ENCODE results near the gene GJA10.

Gene GJA10

DNA sequence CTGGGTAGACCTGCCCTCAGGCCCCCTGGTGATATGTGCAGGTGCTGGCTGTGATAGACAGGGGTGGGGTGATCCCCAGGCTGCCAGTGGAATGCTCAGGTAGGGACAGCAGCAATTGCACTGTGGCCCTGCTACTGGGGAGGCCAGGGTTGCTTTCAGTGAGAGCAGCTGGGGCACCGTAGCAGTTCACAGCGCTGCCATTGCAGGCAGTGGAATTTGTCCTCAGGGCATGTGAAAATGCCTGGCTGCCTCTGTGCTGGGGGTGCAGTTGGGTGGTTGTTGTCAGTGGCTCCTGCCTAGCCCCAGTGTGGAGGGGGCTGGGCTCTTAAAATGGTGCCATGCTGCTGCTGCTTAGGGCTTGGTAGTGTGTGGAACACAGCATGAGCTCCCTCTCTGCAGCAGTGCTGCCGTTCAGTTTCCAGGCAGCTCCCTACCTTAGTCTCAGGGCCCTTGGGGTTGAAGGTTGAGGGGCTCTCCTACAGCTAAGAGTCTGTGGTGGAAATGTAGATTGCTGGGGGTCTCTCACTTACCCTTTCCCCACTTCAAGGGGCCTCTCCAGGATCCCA, 23.6 kb downstream of the GJA10 start:
- no peak for DNase-seq

- no peak for DNase-seq
Measured at GRCh38 chr6:89921197-89921596, 26.9 kb downstream of the GJA10 start.

GRCh38 chr6:89921691-89922090, 27.4 kb downstream of the GJA10 start:
- DNase-seq = no peak

- no peak for DNase-seq
Measured at GRCh38 chr6:89924231-89924630, 30.0 kb downstream of the GJA10 start.

DNA sequence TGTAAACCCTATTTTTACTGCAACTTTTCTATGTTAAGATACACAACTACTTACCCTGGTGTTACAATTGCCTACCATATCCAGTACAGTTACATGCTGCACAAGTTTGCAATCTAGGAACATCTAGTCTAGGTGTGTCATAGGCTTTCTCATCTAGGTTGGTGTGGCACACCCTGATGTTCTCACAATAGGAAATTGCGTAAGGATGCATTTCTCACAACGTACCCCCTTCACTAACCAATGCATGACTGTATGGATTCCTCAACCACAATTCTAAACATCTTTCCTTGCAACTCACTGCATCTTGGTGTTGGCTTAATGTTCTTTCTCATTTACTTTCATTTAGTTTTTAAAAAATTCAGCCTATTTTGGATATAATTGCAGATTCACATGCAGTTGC, 31.6 kb downstream of the GJA10 start:
- peak; percentile 35 for DNase-seq

- DNase-seq = no peak
Measured at GRCh38 chr6:89927264-89927663, 33.0 kb downstream of the GJA10 start.

DNA sequence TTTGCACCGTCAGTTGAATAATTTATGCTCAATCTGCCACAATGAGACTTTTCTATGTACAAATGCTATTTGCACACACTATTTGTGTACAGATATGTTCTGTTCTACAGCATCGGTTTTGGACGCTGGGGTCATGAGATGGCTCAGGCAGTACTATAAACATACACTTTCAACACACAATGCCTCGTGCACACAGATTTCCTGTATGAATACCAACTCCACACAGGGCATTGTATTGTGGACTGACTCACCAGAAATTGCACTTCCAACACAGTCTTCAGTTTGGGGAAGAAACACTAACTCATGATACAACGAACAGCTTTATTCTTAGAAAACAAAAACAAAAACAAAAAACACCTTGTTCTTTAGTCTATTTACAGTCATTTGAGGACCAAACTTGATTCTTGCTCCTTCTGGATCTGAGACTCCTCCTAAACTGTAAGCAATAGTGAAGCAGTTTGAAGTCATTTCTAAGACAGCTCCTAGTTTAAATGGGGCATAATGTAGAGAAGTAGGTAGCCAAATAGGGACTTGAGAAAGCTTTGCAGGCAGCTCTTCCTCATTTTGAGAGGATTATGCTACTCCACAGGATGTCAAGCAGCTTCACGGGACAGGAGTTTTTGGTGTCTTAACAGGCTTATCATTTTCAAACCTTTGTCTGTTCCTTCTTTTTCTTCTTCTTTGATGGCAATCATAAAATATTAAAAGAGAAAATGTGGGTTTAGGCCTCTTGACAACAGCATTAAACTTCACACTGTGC, 33.7 kb downstream of the GJA10 start:
- DNase-seq = no peak

- no peak for DNase-seq
Measured at GRCh38 chr6:89928604-89929003, 34.3 kb downstream of the GJA10 start.

DNA sequence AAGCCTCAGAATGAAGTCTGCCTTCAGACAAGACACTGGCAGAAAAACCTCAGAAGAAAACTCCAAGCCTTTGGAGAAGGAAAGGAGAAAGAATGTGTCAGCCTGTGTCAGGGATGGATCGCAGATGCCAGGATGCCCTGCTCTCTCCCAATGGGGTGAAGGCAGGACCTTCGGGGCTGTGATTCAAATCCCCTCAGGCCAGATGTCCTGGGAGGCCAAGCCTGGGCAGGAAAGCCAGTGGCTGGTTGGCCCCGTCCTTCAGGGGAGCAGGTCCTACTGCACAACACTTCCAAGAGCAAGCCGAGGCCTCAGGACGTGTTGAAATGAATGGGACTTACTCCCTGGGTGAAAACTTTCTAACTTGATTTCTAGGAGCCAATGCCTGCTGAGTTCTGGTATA, 36.5 kb downstream of the GJA10 start:
- no peak for DNase-seq

DNA sequence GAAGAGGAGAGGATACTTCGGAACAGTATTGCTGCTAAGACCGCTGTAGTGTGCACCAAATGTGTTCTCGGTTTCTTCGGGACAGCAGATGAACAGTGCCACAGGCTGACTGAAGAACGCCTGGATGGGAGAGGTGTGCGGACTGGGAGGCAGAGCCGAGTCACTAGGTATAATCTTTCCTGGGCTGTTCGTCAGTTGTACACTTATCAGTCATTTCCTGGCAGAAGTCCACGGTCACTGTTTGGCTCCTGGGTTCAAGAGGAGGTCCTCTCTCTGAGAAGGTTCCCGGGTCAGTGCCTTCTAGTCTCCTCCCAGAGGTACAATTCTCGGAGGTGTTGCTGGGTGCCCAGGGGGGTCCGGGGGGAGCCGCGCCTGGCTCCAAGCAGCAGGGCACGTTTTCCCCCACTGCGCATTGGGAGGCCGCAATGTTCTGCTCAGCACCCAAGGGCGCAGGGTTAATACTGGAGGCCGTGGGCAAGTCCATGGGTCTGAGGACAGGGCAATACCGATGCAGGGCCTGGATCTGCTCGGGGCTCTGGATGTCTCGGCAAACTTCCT, 38.1 kb downstream of the GJA10 start:
- DNase-seq = no peak

- no peak for DNase-seq
Measured at GRCh38 chr6:89934685-89935366, 40.6 kb downstream of the GJA10 start.

DNA sequence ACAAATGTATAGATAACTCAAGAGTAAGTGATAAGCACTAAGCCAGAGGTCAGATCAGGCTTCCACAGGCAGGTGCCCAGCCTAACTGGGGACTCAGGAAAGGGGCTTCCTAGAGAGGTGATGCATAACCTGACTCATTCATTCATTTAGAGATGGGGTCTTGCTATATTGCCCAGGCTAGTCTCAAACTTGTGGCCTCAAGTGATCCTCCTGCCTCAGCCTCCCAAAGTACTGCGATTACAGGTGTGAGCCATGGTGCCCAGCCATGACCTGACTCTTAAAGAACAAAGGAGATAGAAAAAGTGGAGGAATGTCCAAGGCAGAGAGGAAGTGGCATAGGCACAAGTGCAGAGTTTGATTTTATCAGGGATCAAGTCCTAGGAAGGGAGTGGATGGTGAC, 41.9 kb downstream of the GJA10 start:
- DNase-seq = no peak

DNA sequence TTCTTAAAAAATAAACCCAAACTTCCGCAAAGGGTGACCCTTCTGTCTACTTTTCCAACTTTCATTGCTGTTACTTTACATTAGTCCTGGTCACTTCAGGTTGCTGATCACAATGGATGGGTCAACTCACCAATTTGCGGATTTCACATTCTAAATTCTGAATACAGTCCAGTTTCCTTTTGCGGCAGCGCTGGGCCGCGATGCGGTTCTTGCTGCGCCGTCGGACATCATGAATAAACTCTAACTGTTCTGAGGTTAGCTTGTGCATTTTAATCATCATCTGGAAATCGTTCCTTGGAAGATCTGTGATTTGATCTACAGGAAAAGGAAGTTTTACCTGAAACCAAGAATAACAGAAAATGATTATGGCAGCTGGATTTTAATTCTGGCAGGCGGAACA, 43.7 kb downstream of the GJA10 start:
- no peak for DNase-seq

DNA sequence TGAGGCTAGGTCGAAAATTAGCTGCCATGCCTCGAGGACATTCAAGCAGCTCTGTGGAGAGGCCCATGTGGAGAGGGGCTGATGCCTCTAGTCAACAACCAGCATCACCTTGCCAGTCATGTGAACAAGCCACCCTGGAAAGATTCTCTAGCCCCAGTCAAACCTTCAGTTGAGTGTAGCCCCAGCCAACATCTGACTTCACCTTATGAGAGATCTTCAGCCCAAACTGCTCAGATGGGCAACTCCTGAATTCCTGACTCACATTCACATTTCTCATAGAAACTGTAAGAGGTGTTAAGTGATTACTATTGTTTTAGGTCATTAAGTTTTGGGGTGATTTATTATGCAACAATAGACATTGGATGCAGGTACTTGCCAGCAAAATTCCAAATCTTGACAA, 44.9 kb downstream of the GJA10 start:
- no peak for DNase-seq

- peak; percentile 81 for DNase-seq
Measured at GRCh38 chr6:89940225-89941027, 46.2 kb downstream of the GJA10 start.

- DNase-seq = no peak
Measured at GRCh38 chr6:89941031-89941762, 46.9 kb downstream of the GJA10 start.

- DNase-seq = no peak
Measured at GRCh38 chr6:89941763-89942497, 47.7 kb downstream of the GJA10 start.

GRCh38 chr6:89942601-89943000, 48.3 kb downstream of the GJA10 start:
- no peak for DNase-seq

DNA sequence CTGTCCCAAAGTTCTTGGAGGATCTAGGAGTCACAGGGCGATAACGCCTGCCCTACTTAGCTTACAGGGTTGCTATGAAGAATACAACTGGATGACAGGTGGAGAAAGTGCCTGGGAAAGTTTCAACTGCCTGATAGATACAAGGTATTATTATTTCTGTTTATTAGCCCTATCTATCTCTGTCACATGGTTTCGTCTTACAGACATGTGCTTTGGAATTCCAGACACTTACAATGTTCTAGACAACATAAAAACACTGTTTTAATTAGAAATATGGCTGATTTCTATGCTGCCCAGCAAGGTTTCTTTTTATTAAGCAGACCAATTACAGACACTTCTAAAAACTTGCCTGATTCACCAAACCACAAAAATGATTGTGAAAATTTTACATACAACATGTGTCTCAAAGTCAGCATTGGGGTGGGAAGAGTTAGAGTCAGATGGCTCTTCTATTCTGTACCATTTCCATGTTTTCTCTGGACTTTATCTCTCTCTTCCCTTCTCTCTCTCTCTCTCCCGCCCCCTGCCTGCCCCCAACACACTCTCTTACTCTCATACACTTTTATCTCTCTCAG, 50.0 kb downstream of the GJA10 start:
- DNase-seq = no peak

DNA sequence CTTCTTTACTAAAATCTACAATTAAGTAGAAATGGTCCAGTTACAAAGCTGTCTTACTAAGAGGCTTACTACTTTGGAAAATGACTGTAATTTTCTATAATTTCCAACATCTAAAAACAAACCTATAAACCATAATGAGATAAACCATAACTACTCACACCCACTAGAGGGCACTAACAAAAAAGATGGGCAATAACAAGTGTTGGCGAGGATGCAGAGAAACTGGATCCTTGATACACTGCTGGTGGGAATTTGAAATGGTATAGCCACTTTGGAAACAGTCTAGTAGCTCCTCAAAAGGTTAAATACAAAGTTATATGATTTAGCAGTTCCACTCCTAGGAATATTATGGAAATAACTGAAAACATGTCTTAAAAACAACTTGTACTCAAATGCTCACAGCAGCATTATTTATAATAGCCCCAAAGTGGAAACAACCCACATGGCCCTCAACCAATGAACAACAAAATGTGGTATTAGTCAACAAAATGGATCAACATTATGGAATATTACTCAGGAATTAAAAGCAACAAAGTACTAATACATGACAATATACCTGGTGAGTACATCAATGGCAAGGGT, 50.6 kb downstream of the GJA10 start:
- peak; percentile 53 for DNase-seq
